ENCODE results near the gene IQCN. TPM values are rescaled to one million over a fixed set of nuclear protein-coding genes. Genes with fewer than 3 reads are reported as not detected.

The IQCN gene
- total and polyA plus RNA-seq, 2 of the 4 experiments (the other 2 are of a cell fraction): 0.18 to 0.67 TPM

- POLR2A ChIA-PET (ENCODE audit: unreplicated experiment): interaction anchor here (0.6 kb wide), 1 partner anchor 119 kb away, joined by 3 read pairs; the partner anchor contains the start of gene MAST3
- no peak for ATAC-seq (ENCODE audit: low read depth)
These were observed 57.5 kb downstream of the IQCN start for GRCh38 chr19:18216789-18217188.

More at GRCh38 chr19:18216789-18217188, 57.5 kb downstream of the IQCN start:
- Histone ChIP-seq H3K4me2 (ENCODE audit: low read depth, low read length) (no peak overlapping the region), H3K4ac (ENCODE audit: low read depth, low read length) (no peak overlapping the region), H3K4me3 (ENCODE audit: insufficient read depth, low read depth, low read length) (no peak overlapping the region), H3K56ac (ENCODE audit: extremely low read depth, insufficient read depth, low read length) (no peak overlapping the region), H2AK9ac (replicated peaks; ENCODE audit: low read depth, low read length, poor library complexity) (no peak overlapping the region), H3K18ac (ENCODE audit: low read depth, low read length) (no peak overlapping the region), H2AK5ac (ENCODE audit: low read depth, low read length) (no peak overlapping the region), H2BK5ac (ENCODE audit: low read depth, low read length, poor library complexity, severe bottlenecking) (no peak overlapping the region), H3K36me3 (ENCODE audit: control insufficient read depth, insufficient read depth, low read length) (no peaks in the 10 kb centered on the region; the same call in 1 of the 2 replicates), H2BK15ac (ENCODE audit: low read depth, low read length) (no peak overlapping the region), H3K9ac (ENCODE audit: low read depth, low read length) (no peak overlapping the region), H2BK120ac (ENCODE audit: low read depth, low read length) (no peak overlapping the region), H3K79me1 (ENCODE audit: low read depth in 1 of 2, low read length in 2 of 2) (no peaks in the 10 kb centered on the region), H3K4me1 (ENCODE audit: control insufficient read depth, insufficient read depth, low read length) (peaks cover 5% of the 10 kb centered on the region), H3K9me1 (ENCODE audit: insufficient read depth, low read length) (peaks cover 2% of the 10 kb centered on the region; the same call in 1 of the 2 replicates), H4K5ac (ENCODE audit: low read depth, low read length) (no peak overlapping the region), H3K27ac (ENCODE audit: insufficient read depth, low read length) (no peak overlapping the region), H3K27me3 (ENCODE audit: control insufficient read depth, insufficient read depth, low read length) (no peaks in the 10 kb centered on the region), H2BK20ac (ENCODE audit: low read depth, low read length) (no peak overlapping the region), H3K14ac (replicated peaks; ENCODE audit: low read depth, low read length) (no peak overlapping the region), H4K20me1 (ENCODE audit: insufficient read depth, low read length) (no peaks in the 10 kb centered on the region), H4K91ac (ENCODE audit: insufficient read depth, low read depth, low read length) (no peak overlapping the region), H3K9me3 (ENCODE audit: control insufficient read depth, insufficient read depth, low read length) (no peaks in the 10 kb centered on the region), H4K8ac (ENCODE audit: low read depth in 2 of 2, low read length in 2 of 2) (no peak overlapping the region), H2AFZ (replicated peaks; ENCODE audit: low read length, poor library complexity) (no peak overlapping the region), H3K23ac (ENCODE audit: low read depth, low read length) (no peak overlapping the region)
- no TSS peak for BruUV-seq (replicated peaks)
- dilution Hi-C loops (cut with HindIII; ENCODE audit: low sequenced_read_pairs, unreplicated experiment) (no loop called here), in situ Hi-C loops (cut with MboI; ENCODE audit: low sequenced_read_pairs) (no loop called here), intact Hi-C loops (cut with micrococcal nuclease) (no loop called here)
- TF ChIP-seq MXI1 (IDR thresholded peaks at IDR 0.05; ENCODE audit: borderline replicate concordance, low read depth, low read length): no peak
- DNase-seq: no peak
- CTCF ChIA-PET: no interaction called here
- no CpG with 5 or more reads among the region's 8 CpGs for WGBS, 2 experiments (ENCODE audit: extremely low coverage in 2 of 2, insufficient read length in 1 of 2)

Data from IMR-90 (cell line).